Caco-2 (cell line): ENCODE measurements around the gene AKT3. TPM values are rescaled to one million over a fixed set of nuclear protein-coding genes. Genes with fewer than 3 reads are reported as not detected.

Source experiments
- BruUV-seq: library from RNA; stranded (reverse); fragments of 400-500 nt; replicated peaks from 2 replicates; lab custom pipeline; 2021; lab: Mats Ljungman, UMichigan
- CTCF ChIA-PET: fragments of 300-600 bp; sonication (Branson Sonifier 250); formaldehyde crosslinking; loops from one replicate; lab custom pipeline; 2022; ENCODE audit warnings: antibody characterized with exemption; lab: Charles Lee
- POLR2A ChIA-PET: fragments of 300-600 bp; sonication (Branson Sonifier 250); formaldehyde crosslinking; loops from one replicate; lab custom pipeline; 2022; ENCODE audit warnings: antibody characterized with exemption; lab: Charles Lee
- DNase-seq, 2 experiments: peaks; one replicate each; pipeline versions ENCODE4 v3.0.0 to v3.0.0-alpha.2; 2020 to 2022
- H3K27me3 ChIP-seq: replicated peaks from 2 replicates; pipeline ENCODE4 v1.6.0; 2011; ENCODE audit warnings: low read length; ENCODE audit not compliant: control insufficient read depth, insufficient read depth
- H3K36me3 ChIP-seq: 2 replicates; pipeline ENCODE4 v1.5.1; 2011; ENCODE audit warnings: low read length; ENCODE audit not compliant: control insufficient read depth, insufficient read depth
- H3K4me1 ChIP-seq: fragments of 250-450 bp; sonication (Bioruptor Pico); 2 replicates; pipeline ENCODE4 v1.5.1; 2020; ENCODE audit warnings: mild to moderate bottlenecking
- H3K4me3 ChIP-seq: 2 replicates; pipeline ENCODE4 v1.5.1; 2011; ENCODE audit warnings: low read depth, mild to moderate bottlenecking, control low read depth, low read length
- H3K9me3 ChIP-seq: fragments of 250-450 bp; sonication (Bioruptor Pico); 2 replicates; pipeline ENCODE4 v1.5.1; 2020; ENCODE audit warnings: mild to moderate bottlenecking, moderate library complexity
- H3K27ac Mint-ChIP-seq: one replicate; pipeline ENCODE4 v1.8.0; 2022; ENCODE audit warnings: mixed read lengths; ENCODE audit not compliant: unreplicated experiment
- H3K27me3 Mint-ChIP-seq: one replicate; pipeline ENCODE4 v1.8.0; 2022; ENCODE audit warnings: mixed read lengths; ENCODE audit not compliant: insufficient read depth, unreplicated experiment
- H3K36me3 Mint-ChIP-seq: one replicate; pipeline ENCODE4 v1.8.0; 2022; ENCODE audit warnings: mild to moderate bottlenecking, mixed read lengths; ENCODE audit not compliant: insufficient read depth, unreplicated experiment
- H3K4me1 Mint-ChIP-seq: one replicate; pipeline ENCODE4 v1.8.0; 2022; ENCODE audit warnings: low read depth, mixed read lengths; ENCODE audit not compliant: unreplicated experiment
- H3K4me3 Mint-ChIP-seq: one replicate; pipeline ENCODE4 v1.8.0; 2022; ENCODE audit warnings: mild to moderate bottlenecking, moderate library complexity, mixed read lengths; ENCODE audit not compliant: unreplicated experiment
- H3K9me3 Mint-ChIP-seq: one replicate; pipeline ENCODE4 v1.8.0; 2022; ENCODE audit warnings: mixed read lengths; ENCODE audit not compliant: unreplicated experiment
- CTCF ChIP-seq, 2 experiments: fragments of 200-600 bp in 1 of 2; IDR thresholded peaks; 1 replicate in 1 of 2; 2 replicates in 1 of 2; pipeline versions ENCODE4 v1.5.1 to v1.8.0; 2011 to 2022; ENCODE audit warnings: antibody characterized with exemption in 1 of 2, control low read depth in 1 of 2, inconsistent platforms in 1 of 2, low read depth in 1 of 2, low read length in 1 of 2, mild to moderate bottlenecking in 1 of 2, moderate library complexity in 1 of 2; ENCODE audit not compliant: insufficient read depth in 1 of 2, severe bottlenecking in 1 of 2, unreplicated experiment in 1 of 2
- intact Hi-C: fragments of 100-400 bp; cut with micrococcal nuclease; formaldehyde crosslinking; loops from one replicate; pipeline ENCODE4 v1.10.0; 2022; ENCODE audit not compliant: unreplicated experiment
- total RNA-seq: library from RNA; stranded (reverse); gene quantifications from 2 replicates; pipeline ENCODE4 v1.2.3, GENCODE V29; 2022

Gene AKT3
- total RNA-seq, 1 experiment from 2014 or later, result 3.7 TPM

GRCh38 chr1:243548516-243548915, 301.5 kb downstream of the AKT3 start:
- CTCF ChIA-PET, result no interaction called here
- no TSS peak for BruUV-seq
- H3K27me3 ChIP-seq, result no peaks in the 10 kb centered on the region
- Mint-ChIP-seq H3K36me3 (no peaks in the 10 kb centered on the region), H3K27me3 (no peaks in the 10 kb centered on the region), H3K9me3 (no peaks in the 10 kb centered on the region), H3K27ac (no peak overlapping the region), H3K4me3 (no peak overlapping the region), H3K4me1 (no peaks in the 10 kb centered on the region)
- H3K4me3 ChIP-seq, result no peak overlapping the region
- no peaks in the 10 kb centered on the region for H3K9me3 ChIP-seq
- DNase-seq, result no peak
- POLR2A ChIA-PET, result no interaction called here
- intact Hi-C loops, result no loop called here
- H3K36me3 ChIP-seq, result no peaks in the 10 kb centered on the region
- no peaks in the 10 kb centered on the region for H3K4me1 ChIP-seq
- TF ChIP-seq CTCF (IDR thresholded peaks at IDR 0.05; ENCODE audit: insufficient read depth in 1 of 2, low read depth in 1 of 2, low read length in 1 of 2, severe bottlenecking in 1 of 2, unreplicated experiment in 1 of 2), result no peak

- no peaks in the 10 kb centered on the region for H3K27me3 Mint-ChIP-seq
- H3K4me3 ChIP-seq, result no peak overlapping the region
- ChIA-PET CTCF (no interaction called here), POLR2A (no interaction called here)
- no peaks in the 10 kb centered on the region for H3K9me3 Mint-ChIP-seq
- no peak overlapping the region for H3K4me3 Mint-ChIP-seq
- H3K36me3 Mint-ChIP-seq, result no peaks in the 10 kb centered on the region
- DNase-seq, result no peak
- H3K36me3 ChIP-seq, result no peaks in the 10 kb centered on the region
- intact Hi-C loops, result no loop called here
- H3K4me1 ChIP-seq, result no peaks in the 10 kb centered on the region
- H3K27ac Mint-ChIP-seq, result no peak overlapping the region
- BruUV-seq, result no TSS peak
- no peaks in the 10 kb centered on the region for H3K4me1 Mint-ChIP-seq
- no peaks in the 10 kb centered on the region for H3K27me3 ChIP-seq
- no peaks in the 10 kb centered on the region for H3K9me3 ChIP-seq
- no peak for TF ChIP-seq CTCF (IDR thresholded peaks at IDR 0.05; ENCODE audit: insufficient read depth in 1 of 2, low read depth in 1 of 2, low read length in 1 of 2, severe bottlenecking in 1 of 2, unreplicated experiment in 1 of 2)
Measured at GRCh38 chr1:243547891-243548290, 302.2 kb downstream of the AKT3 start.

GRCh38 chr1:243546457-243546856, 303.6 kb downstream of the AKT3 start:
- Histone ChIP-seq H3K9me3 (no peaks in the 10 kb centered on the region), H3K36me3 (no peaks in the 10 kb centered on the region), H3K4me1 (no peaks in the 10 kb centered on the region), H3K4me3 (no peak overlapping the region), H3K27me3 (no peaks in the 10 kb centered on the region)
- no peaks in the 10 kb centered on the region for H3K9me3 Mint-ChIP-seq
- CTCF ChIA-PET, result no interaction called here
- H3K27ac Mint-ChIP-seq, result no peak overlapping the region
- POLR2A ChIA-PET, result no interaction called here
- no peaks in the 10 kb centered on the region for H3K27me3 Mint-ChIP-seq
- BruUV-seq, result no TSS peak
- DNase-seq, result no peak
- TF ChIP-seq CTCF (IDR thresholded peaks at IDR 0.05; ENCODE audit: insufficient read depth in 1 of 2, low read depth in 1 of 2, low read length in 1 of 2, severe bottlenecking in 1 of 2, unreplicated experiment in 1 of 2), result no peak
- no peaks in the 10 kb centered on the region for H3K36me3 Mint-ChIP-seq
- H3K4me3 Mint-ChIP-seq, result no peak overlapping the region
- H3K4me1 Mint-ChIP-seq, result no peaks in the 10 kb centered on the region
- intact Hi-C loops, result no loop called here
